ENCODE data around the gene MCF2L. TPM values are rescaled to one million over a fixed set of nuclear protein-coding genes. Genes with fewer than 3 reads are reported as not detected.

MCF2L gene
- polyA plus RNA-seq, 1 donor (not counting 4 experiments of a cell fraction or from before 2014, with no cell fraction given): 0.14 TPM

- Histone ChIP-seq H3K9ac (ENCODE audit: control insufficient read depth, extremely low read depth, insufficient read depth, low read length) (no peak overlapping the region), H3K4me3 (ENCODE audit: control insufficient read depth in 2 of 3, extremely low read depth in 1 of 3, insufficient read depth in 2 of 3, low read depth in 1 of 3, low read length in 3 of 3) (no peak overlapping the region), H3K36me3 (ENCODE audit: control insufficient read depth in 2 of 2, extremely low read depth in 1 of 2, insufficient read depth in 2 of 2, low read length in 2 of 2) (no peaks in the 10 kb centered on the region), H3K9me3 (ENCODE audit: control insufficient read depth, low read depth, low read length) (no peaks in the 10 kb centered on the region), H3K4me2 (ENCODE audit: control insufficient read depth, extremely low read depth, insufficient read depth, low read depth, low read length) (no peak overlapping the region), H3K4me1 (ENCODE audit: control insufficient read depth, extremely low read depth, insufficient read depth, low read length) (no peaks in the 10 kb centered on the region), H3K27ac (ENCODE audit: control insufficient read depth, insufficient read depth, low read length) (no peak overlapping the region), H3K9me1 (ENCODE audit: control insufficient read depth, extremely low read depth, insufficient read depth, low read length) (no peaks in the 10 kb centered on the region), H3K27me3 (ENCODE audit: control insufficient read depth, extremely low read depth, insufficient read depth, low read length) (no peaks in the 10 kb centered on the region), H2AFZ (ENCODE audit: control insufficient read depth, low read length) (no peak overlapping the region), H4K20me1 (ENCODE audit: control insufficient read depth, extremely low read depth, insufficient read depth, low read length) (no peaks in the 10 kb centered on the region), H3K79me2 (ENCODE audit: control insufficient read depth, insufficient read depth, low read length) (no peaks in the 10 kb centered on the region)
- no peak for TF ChIP-seq EZH2 (IDR thresholded peaks at IDR 0.05; ENCODE audit: low read length)
- no peak for TF ChIP-seq CTCF (optimal IDR thresholded peaks at IDR 0.05 in 1 of 3, IDR thresholded peaks at IDR 0.05 in 1 of 3, conservative IDR thresholded peaks at IDR 0.05 in 1 of 3; ENCODE audit: extremely low read depth in 1 of 3, insufficient read depth in 2 of 3, low read length in 3 of 3)
- FAIRE-seq (no peak), DNase-seq (ENCODE audit: low read depth, low spot score) (no peak)
- dilution Hi-C loops (cut with MboI; ENCODE audit: extremely low pct_ligation_motif_present, low sequenced_read_pairs): no loop called here
Observed at GRCh38 chr13:113066746-113067145, 97.7 kb downstream of the MCF2L start.

GRCh38 chr13:113069861-113070805 lies 101.1 kb downstream of the MCF2L start:
- H3K27me3 ChIP-seq (ENCODE audit: control insufficient read depth, extremely low read depth, insufficient read depth, low read length): no peaks in the 10 kb centered on the region
- H2AFZ ChIP-seq (ENCODE audit: control insufficient read depth, low read length): no peak overlapping the region
- TF ChIP-seq EZH2 (IDR thresholded peaks at IDR 0.05; ENCODE audit: low read length) (no peak), CTCF (optimal IDR thresholded peaks at IDR 0.05 in 1 of 3, IDR thresholded peaks at IDR 0.05 in 1 of 3, conservative IDR thresholded peaks at IDR 0.05 in 1 of 3; ENCODE audit: extremely low read depth in 1 of 3, insufficient read depth in 2 of 3, low read length in 3 of 3) (no peak)
- DNase-seq (ENCODE audit: low read depth, low spot score) (no peak), FAIRE-seq (no peak)
- H3K27ac ChIP-seq (ENCODE audit: control insufficient read depth, insufficient read depth, low read length): no peak overlapping the region
- H3K36me3 ChIP-seq (ENCODE audit: control insufficient read depth in 2 of 2, extremely low read depth in 1 of 2, insufficient read depth in 2 of 2, low read length in 2 of 2): no peaks in the 10 kb centered on the region
- H3K9ac ChIP-seq (ENCODE audit: control insufficient read depth, extremely low read depth, insufficient read depth, low read length): no peak overlapping the region
- H3K79me2 ChIP-seq (ENCODE audit: control insufficient read depth, insufficient read depth, low read length): no peaks in the 10 kb centered on the region
- H3K4me3 ChIP-seq (ENCODE audit: control insufficient read depth in 2 of 3, extremely low read depth in 1 of 3, insufficient read depth in 2 of 3, low read depth in 1 of 3, low read length in 3 of 3): no peak overlapping the region
- H3K4me1 ChIP-seq (ENCODE audit: control insufficient read depth, extremely low read depth, insufficient read depth, low read length): no peaks in the 10 kb centered on the region
- no peak overlapping the region for H3K4me2 ChIP-seq (ENCODE audit: control insufficient read depth, extremely low read depth, insufficient read depth, low read depth, low read length)
- no peaks in the 10 kb centered on the region for H4K20me1 ChIP-seq (ENCODE audit: control insufficient read depth, extremely low read depth, insufficient read depth, low read length)
- H3K9me1 ChIP-seq (ENCODE audit: control insufficient read depth, extremely low read depth, insufficient read depth, low read length): no peaks in the 10 kb centered on the region
- dilution Hi-C loops (cut with MboI; ENCODE audit: extremely low pct_ligation_motif_present, low sequenced_read_pairs): no loop called here
- H3K9me3 ChIP-seq (ENCODE audit: control insufficient read depth, low read depth, low read length): no peaks in the 10 kb centered on the region

All from keratinocyte (primary cell).